HG02981 (cell line): ENCODE measurements around the gene CCL28.

Source experiments
- ATAC-seq: cut with Tn5 transposase; IDR thresholded peaks from one replicate; pipeline ENCODE4 v1.9.1; 2021; ENCODE audit warnings: mild to moderate bottlenecking, moderate library complexity; ENCODE audit not compliant: unreplicated experiment

The CCL28 gene

GRCh38 chr5:43358726-43359125 lies 53.5 kb downstream of the CCL28 start:
- no peak for ATAC-seq

- no peak for ATAC-seq
Measured at GRCh38 chr5:43358301-43358700, 53.9 kb downstream of the CCL28 start.

- no peak for ATAC-seq
Measured at GRCh38 chr5:43357878-43358281, 54.3 kb downstream of the CCL28 start.

GRCh38 chr5:43357067-43357466 lies 55.1 kb downstream of the CCL28 start:
- ATAC-seq: no peak

GRCh38 chr5:43354774-43355173 lies 57.4 kb downstream of the CCL28 start:
- ATAC-seq: no peak

- no peak for ATAC-seq
Measured at GRCh38 chr5:43353668-43354067, 58.5 kb downstream of the CCL28 start.

GRCh38 chr5:43352915-43353314 lies 59.3 kb downstream of the CCL28 start:
- no peak for ATAC-seq

GRCh38 chr5:43352131-43352530 lies 60.1 kb downstream of the CCL28 start:
- ATAC-seq: no peak

GRCh38 chr5:43348861-43349363 lies 63.3 kb downstream of the CCL28 start:
- ATAC-seq: no peak

GRCh38 chr5:43348207-43348606 lies 64.0 kb downstream of the CCL28 start:
- no peak for ATAC-seq

GRCh38 chr5:43338862-43339261 lies 73.3 kb downstream of the CCL28 start:
- no peak for ATAC-seq

- ATAC-seq: no peak
Measured at GRCh38 chr5:43336159-43336558, 76.0 kb downstream of the CCL28 start.

GRCh38 chr5:43335681-43336080 lies 76.5 kb downstream of the CCL28 start:
- no peak for ATAC-seq

- ATAC-seq: no peak
Measured at GRCh38 chr5:43332401-43332800, 79.8 kb downstream of the CCL28 start.
